Neural cell (in vitro differentiated cells): ENCODE data around the gene ASF1B. TPM values are rescaled to one million over a fixed set of nuclear protein-coding genes. Genes with fewer than 3 reads are reported as not detected.

Experiments used
- H2AFZ ChIP-seq: fragments of 200-600, 300-800 bp; sonication (generic), shearing (Covaris generic); 2 replicates; pipeline ENCODE4 v1.6.0; 2014; ENCODE audit warnings: low read depth, mild to moderate bottlenecking, antibody characterized with exemption, low read length, moderate library complexity
- H3F3A ChIP-seq: fragments of 200-600 bp; shearing (Covaris generic); 2 replicates; pipeline ENCODE4 v1.6.1; 2016; ENCODE audit warnings: mild to moderate bottlenecking, moderate library complexity, mixed read lengths, antibody characterized with exemption, low read length; ENCODE audit not compliant: insufficient read depth, poor library complexity, severe bottlenecking
- H3K27ac ChIP-seq: fragments of 200-600, 300-800 bp; sonication (generic), shearing (Covaris generic); 2 replicates; pipeline ENCODE4 v1.5.1; 2014; ENCODE audit warnings: mild to moderate bottlenecking, low read length, moderate library complexity
- H3K27me3 ChIP-seq: fragments of 300-800, 200-600 bp; sonication (generic), shearing (Covaris generic); 2 replicates; pipeline ENCODE4 v1.6.0; 2014; ENCODE audit warnings: mild to moderate bottlenecking, low read depth, low read length, moderate library complexity; ENCODE audit not compliant: insufficient read depth
- H3K36me3 ChIP-seq: fragments of 300-800, 200-600 bp; sonication (generic), shearing (Covaris generic); 2 replicates; pipeline ENCODE4 v1.5.1; 2014; ENCODE audit warnings: mild to moderate bottlenecking, antibody characterized with exemption, low read length, moderate library complexity; ENCODE audit not compliant: insufficient read depth
- H3K4me2 ChIP-seq: fragments of 300-800, 200-600 bp; sonication (generic), shearing (Covaris generic); 2 replicates; pipeline ENCODE4 v1.6.0; 2014; ENCODE audit warnings: mild to moderate bottlenecking, low read length
- H3K4me3 ChIP-seq: fragments of 300-800, 200-600 bp; sonication (generic), shearing (Covaris generic); 2 replicates; pipeline ENCODE4 v1.5.1; 2014; ENCODE audit warnings: mild to moderate bottlenecking, low read length, moderate library complexity
- H3K79me2 ChIP-seq: fragments of 200-600 bp; shearing (Covaris generic); replicated peaks from 2 replicates; pipeline ENCODE4 v1.6.0; 2014; ENCODE audit warnings: mild to moderate bottlenecking, low read length, moderate library complexity; ENCODE audit not compliant: insufficient read depth
- H3K9ac ChIP-seq: fragments of 300-800, 200-600 bp; sonication (generic), shearing (Covaris generic); 2 replicates; pipeline ENCODE4 v1.6.1; 2016; ENCODE audit warnings: mild to moderate bottlenecking, low read length, mixed read lengths
- H3K9me2 ChIP-seq: fragments of 200-600 bp; shearing (Covaris generic); 2 replicates; pipeline ENCODE4 v1.6.1; 2016; ENCODE audit warnings: mild to moderate bottlenecking, low read length, mixed read lengths; ENCODE audit not compliant: insufficient read depth
- H3K9me3 ChIP-seq: fragments of 200-600, 300-800 bp; sonication (generic), shearing (Covaris generic); 2 replicates; pipeline ENCODE4 v1.6.1; 2016; ENCODE audit warnings: mild to moderate bottlenecking, mixed run types, low read length, moderate library complexity, mixed read lengths
- H4K20me1 ChIP-seq: fragments of 200-600 bp; shearing (Covaris generic); 2 replicates; pipeline ENCODE4 v1.6.1; 2016; ENCODE audit warnings: mild to moderate bottlenecking, mixed run types; ENCODE audit not compliant: insufficient read depth
- EP300 ChIP-seq: fragments of 450-650 bp; conservative IDR thresholded peaks from 2 replicates; pipeline ENCODE4 v1.6.1; 2014; ENCODE audit warnings: antibody characterized with exemption, mild to moderate bottlenecking, moderate library complexity; ENCODE audit not compliant: poor library complexity, severe bottlenecking
- EZH2 ChIP-seq: fragments of 200-600, 300-800 bp; shearing (Covaris generic), sonication (generic); IDR thresholded peaks from 2 replicates; pipeline ENCODE4 v1.6.1; 2014; ENCODE audit warnings: antibody characterized with exemption, low read length, borderline replicate concordance, mild to moderate bottlenecking; ENCODE audit not compliant: insufficient read depth, poor library complexity, severe bottlenecking
- MXI1 ChIP-seq: fragments of 450-650 bp; conservative IDR thresholded peaks from 2 replicates; pipeline ENCODE4 v1.6.1; 2014; ENCODE audit warnings: antibody characterized with exemption, mild to moderate bottlenecking; ENCODE audit not compliant: poor library complexity, severe bottlenecking
- POLR2AphosphoS5 ChIP-seq: IDR thresholded peaks from 2 replicates; pipeline ENCODE4 v1.6.1; 2012
- RAD21 ChIP-seq: fragments of 450-650 bp; conservative IDR thresholded peaks from 2 replicates; pipeline ENCODE4 v1.6.1; 2014; ENCODE audit warnings: antibody characterized with exemption, mild to moderate bottlenecking, moderate library complexity
- SMC3 ChIP-seq: fragments of 450-650 bp; conservative IDR thresholded peaks from 2 replicates; pipeline ENCODE4 v1.6.1; 2014; ENCODE audit warnings: antibody characterized with exemption, mild to moderate bottlenecking, moderate library complexity; ENCODE audit not compliant: poor library complexity
- TAF1 ChIP-seq: IDR thresholded peaks from 2 replicates; pipeline ENCODE4 v1.6.1; 2012; ENCODE audit warnings: low read depth
- polyA plus RNA-seq: library from polyadenylated mRNA; depleted of rRNA; stranded (reverse); fragments of >200 nt; gene quantifications from 2 replicates; pipeline ENCODE4 v1.2.3, GENCODE V29; 2014
- TF ChIP-seq, protein P1 (sequence below): IDR thresholded peaks from 2 replicates; pipeline ENCODE4 v1.6.1; 2012; ENCODE audit warnings: borderline replicate concordance
- TF ChIP-seq, protein P2 (sequence below): fragments of 450-650 bp; IDR thresholded peaks from 2 replicates; pipeline ENCODE4 v1.5.1; 2014; ENCODE audit warnings: antibody characterized with exemption, mild to moderate bottlenecking, moderate library complexity; ENCODE audit not compliant: poor library complexity, severe bottlenecking

Gene ASF1B
- polyA plus RNA-seq, 1 donor from 2014 or later, result 0.32 TPM

DNA sequence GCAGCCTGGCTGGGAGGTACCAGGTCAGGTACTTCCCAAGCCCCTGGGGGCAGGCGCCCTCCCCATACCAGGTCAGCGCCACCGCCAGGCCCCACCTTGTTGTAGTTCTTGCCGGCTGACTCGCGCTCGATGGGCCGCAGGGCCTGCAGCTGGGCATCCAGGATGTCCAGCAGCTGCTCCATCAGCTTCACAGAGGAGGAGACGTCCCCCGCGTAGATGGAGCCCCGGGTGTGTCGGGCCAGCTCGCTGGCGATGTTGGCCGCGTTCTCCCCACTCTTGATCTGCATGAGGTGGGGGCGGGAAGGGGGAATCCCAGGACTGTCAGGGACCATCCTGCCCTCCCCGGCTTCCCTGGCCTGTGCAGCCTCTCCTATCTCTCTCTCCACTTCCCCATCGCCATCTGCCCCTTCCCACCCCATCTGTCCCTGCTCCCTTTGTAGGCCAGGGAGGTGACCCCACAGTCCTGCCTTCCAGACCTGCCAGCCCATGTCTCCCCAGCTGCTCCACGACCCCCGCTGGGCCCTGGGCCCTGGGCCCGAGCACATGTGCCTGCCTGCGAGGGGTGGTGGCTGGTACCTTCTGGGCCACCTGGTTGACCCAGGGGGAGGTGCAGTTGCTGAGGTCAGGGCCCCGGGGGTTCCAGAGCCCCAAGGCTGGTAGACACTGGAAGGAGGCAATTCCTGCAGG is 23.8 kb upstream of the ASF1B start:
- Histone ChIP-seq H3F3A (no peaks in the 10 kb centered on the region), H3K27me3 (no peaks in the 10 kb centered on the region), H3K9ac (no peak overlapping the region), H3K36me3 (peaks cover 14% of the 10 kb centered on the region), H3K4me2 (no peak overlapping the region), H3K9me2 (no peaks in the 10 kb centered on the region), H4K20me1 (no peaks in the 10 kb centered on the region), H2AFZ (no peak overlapping the region), H3K9me3 (no peaks in the 10 kb centered on the region), H3K27ac (no peak overlapping the region), H3K79me2 (no peaks in the 10 kb centered on the region), H3K4me3 (no peak overlapping the region)
- no peak for TF ChIP-seq EP300
- no peak for TF ChIP-seq MXI1
- TF ChIP-seq, protein P1, sequence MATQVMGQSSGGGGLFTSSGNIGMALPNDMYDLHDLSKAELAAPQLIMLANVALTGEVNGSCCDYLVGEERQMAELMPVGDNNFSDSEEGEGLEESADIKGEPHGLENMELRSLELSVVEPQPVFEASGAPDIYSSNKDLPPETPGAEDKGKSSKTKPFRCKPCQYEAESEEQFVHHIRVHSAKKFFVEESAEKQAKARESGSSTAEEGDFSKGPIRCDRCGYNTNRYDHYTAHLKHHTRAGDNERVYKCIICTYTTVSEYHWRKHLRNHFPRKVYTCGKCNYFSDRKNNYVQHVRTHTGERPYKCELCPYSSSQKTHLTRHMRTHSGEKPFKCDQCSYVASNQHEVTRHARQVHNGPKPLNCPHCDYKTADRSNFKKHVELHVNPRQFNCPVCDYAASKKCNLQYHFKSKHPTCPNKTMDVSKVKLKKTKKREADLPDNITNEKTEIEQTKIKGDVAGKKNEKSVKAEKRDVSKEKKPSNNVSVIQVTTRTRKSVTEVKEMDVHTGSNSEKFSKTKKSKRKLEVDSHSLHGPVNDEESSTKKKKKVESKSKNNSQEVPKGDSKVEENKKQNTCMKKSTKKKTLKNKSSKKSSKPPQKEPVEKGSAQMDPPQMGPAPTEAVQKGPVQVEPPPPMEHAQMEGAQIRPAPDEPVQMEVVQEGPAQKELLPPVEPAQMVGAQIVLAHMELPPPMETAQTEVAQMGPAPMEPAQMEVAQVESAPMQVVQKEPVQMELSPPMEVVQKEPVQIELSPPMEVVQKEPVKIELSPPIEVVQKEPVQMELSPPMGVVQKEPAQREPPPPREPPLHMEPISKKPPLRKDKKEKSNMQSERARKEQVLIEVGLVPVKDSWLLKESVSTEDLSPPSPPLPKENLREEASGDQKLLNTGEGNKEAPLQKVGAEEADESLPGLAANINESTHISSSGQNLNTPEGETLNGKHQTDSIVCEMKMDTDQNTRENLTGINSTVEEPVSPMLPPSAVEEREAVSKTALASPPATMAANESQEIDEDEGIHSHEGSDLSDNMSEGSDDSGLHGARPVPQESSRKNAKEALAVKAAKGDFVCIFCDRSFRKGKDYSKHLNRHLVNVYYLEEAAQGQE, result no peak
- no peak for TF ChIP-seq RAD21
- TF ChIP-seq SMC3, result no peak
- TF ChIP-seq POLR2AphosphoS5, result no peak
- TF ChIP-seq, protein P2, sequence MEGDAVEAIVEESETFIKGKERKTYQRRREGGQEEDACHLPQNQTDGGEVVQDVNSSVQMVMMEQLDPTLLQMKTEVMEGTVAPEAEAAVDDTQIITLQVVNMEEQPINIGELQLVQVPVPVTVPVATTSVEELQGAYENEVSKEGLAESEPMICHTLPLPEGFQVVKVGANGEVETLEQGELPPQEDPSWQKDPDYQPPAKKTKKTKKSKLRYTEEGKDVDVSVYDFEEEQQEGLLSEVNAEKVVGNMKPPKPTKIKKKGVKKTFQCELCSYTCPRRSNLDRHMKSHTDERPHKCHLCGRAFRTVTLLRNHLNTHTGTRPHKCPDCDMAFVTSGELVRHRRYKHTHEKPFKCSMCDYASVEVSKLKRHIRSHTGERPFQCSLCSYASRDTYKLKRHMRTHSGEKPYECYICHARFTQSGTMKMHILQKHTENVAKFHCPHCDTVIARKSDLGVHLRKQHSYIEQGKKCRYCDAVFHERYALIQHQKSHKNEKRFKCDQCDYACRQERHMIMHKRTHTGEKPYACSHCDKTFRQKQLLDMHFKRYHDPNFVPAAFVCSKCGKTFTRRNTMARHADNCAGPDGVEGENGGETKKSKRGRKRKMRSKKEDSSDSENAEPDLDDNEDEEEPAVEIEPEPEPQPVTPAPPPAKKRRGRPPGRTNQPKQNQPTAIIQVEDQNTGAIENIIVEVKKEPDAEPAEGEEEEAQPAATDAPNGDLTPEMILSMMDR, result no peak
- TF ChIP-seq EZH2, result no peak
- no peak for TF ChIP-seq TAF1

DNA sequence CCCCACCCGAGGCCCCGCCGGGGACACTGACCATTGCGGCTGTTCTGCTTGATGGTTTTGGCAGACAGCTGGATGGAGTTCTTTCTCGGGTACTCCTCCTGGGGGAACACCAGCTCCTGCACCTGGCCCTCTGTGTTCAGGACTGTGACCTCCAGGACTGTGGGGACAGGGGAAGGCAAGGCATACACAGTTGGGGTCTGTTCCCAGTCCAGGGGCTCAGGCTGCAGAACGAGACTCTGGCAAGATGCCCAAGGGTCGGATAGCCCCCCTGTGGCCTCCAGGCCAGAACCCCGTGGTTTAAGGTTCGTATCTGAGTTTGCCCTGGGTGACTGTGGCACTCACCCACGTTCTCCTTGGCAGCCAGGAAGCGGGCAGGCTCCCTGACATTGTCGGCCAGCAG is 22.7 kb upstream of the ASF1B start:
- H3K79me2 ChIP-seq, result no peaks in the 10 kb centered on the region
- peaks cover 15% of the 10 kb centered on the region for H3K36me3 ChIP-seq
- H3K4me2 ChIP-seq, result no peak overlapping the region
- no peak overlapping the region for H2AFZ ChIP-seq
- no peaks in the 10 kb centered on the region for H3K9me2 ChIP-seq
- H4K20me1 ChIP-seq, result no peaks in the 10 kb centered on the region
- H3K4me3 ChIP-seq, result no peak overlapping the region
- H3K9me3 ChIP-seq, result no peaks in the 10 kb centered on the region
- no peaks in the 10 kb centered on the region for H3K27me3 ChIP-seq
- no peak overlapping the region for H3K9ac ChIP-seq
- H3K27ac ChIP-seq, result no peak overlapping the region
- no peaks in the 10 kb centered on the region for H3F3A ChIP-seq
- TF ChIP-seq TAF1, result no peak
- TF ChIP-seq, protein P1, result no peak
